Nephron (organoid): ENCODE results near the gene FOXN4.

ENCODE experiments used
- H3K27ac Mint-ChIP-seq, 3 experiments: 2 replicates each; pipeline ENCODE4 v1.8.0; 2020; ENCODE audit warnings: mixed read lengths in 3 of 3, mild to moderate bottlenecking in 2 of 3, moderate library complexity in 1 of 3
- H3K27me3 Mint-ChIP-seq: 2 replicates; pipeline ENCODE4 v1.8.0; 2021; ENCODE audit warnings: low read depth, mild to moderate bottlenecking, moderate library complexity, mixed read lengths
- H3K36me3 Mint-ChIP-seq: 2 replicates; pipeline ENCODE4 v1.8.0; 2020; ENCODE audit warnings: low read depth, mixed read lengths
- H3K4me1 Mint-ChIP-seq: 2 replicates; pipeline ENCODE4 v1.8.0; 2020; ENCODE audit warnings: mixed read lengths
- H3K4me3 Mint-ChIP-seq, 3 experiments: 2 replicates each; pipeline ENCODE4 v1.8.0; 2020; ENCODE audit warnings: mild to moderate bottlenecking in 3 of 3, mixed read lengths in 3 of 3, moderate library complexity in 2 of 3
- H3K9me3 Mint-ChIP-seq: 2 replicates; pipeline ENCODE4 v1.8.0; 2020; ENCODE audit warnings: mixed read lengths
- TF ChIP-seq, protein P1 (sequence below), 3 experiments: fragments of 200-600 bp; sonication (generic); IDR thresholded peaks; one replicate each; pipeline ENCODE4 v1.5.0; 2021; ENCODE audit warnings: antibody characterized with exemption in 3 of 3; ENCODE audit not compliant: unreplicated experiment in 3 of 3

FOXN4 gene, protein sequence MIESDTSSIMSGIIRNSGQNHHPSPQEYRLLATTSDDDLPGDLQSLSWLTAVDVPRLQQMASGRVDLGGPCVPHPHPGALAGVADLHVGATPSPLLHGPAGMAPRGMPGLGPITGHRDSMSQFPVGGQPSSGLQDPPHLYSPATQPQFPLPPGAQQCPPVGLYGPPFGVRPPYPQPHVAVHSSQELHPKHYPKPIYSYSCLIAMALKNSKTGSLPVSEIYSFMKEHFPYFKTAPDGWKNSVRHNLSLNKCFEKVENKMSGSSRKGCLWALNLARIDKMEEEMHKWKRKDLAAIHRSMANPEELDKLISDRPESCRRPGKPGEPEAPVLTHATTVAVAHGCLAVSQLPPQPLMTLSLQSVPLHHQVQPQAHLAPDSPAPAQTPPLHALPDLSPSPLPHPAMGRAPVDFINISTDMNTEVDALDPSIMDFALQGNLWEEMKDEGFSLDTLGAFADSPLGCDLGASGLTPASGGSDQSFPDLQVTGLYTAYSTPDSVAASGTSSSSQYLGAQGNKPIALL

DNA sequence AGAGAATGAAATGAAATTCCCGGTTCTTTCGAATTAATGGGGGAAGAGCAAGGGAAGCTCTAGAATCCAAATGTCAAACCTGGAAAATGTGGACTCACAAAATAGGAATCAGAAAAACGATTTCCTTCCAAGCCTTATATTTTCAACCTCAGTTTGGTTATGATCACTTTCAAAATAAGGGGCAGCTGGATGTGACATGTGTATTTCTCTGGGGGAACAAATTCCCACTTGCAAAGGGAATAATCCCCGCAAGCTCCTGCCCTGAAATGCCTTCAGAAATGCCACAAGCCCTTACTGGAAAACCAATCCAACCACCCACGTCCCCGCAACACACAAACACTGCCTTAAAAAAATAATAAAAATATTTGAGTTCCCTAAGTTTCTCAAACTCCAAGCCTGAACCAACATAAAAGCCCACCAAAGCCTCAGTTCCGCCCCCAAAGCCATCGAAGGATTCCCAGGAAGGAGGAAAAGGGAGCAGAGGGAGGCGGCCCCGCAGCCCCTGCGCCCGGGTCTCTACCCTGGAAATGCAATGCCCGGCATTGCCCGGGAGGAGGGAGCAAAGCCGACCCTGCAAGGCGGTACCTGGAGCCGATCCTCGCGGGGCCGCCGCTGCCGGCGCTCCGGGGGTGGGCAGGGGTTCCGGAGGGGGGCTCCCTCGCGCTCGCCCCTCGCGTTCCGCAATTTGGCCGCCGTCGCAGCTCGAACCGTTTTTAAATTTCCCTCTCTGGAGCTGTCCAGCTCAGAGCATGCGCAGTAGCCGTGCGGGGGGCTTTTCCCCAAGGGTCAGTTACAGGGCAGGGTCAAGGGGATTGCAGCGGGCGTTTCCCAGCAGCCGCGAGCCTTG lies at the start of gene FOXN4:
Gene FOXN4 (minus strand): TSS at position 751 of the 847 bp plus-strand sequence. CDS start 963 bp downstream, outside the sequence.
- Mint-ChIP-seq H3K27me3 (peaks cover 91% of the 10 kb centered on the region), H3K36me3 (no peaks in the 10 kb centered on the region), H3K4me3 (peak within 1 kb of the TSS; percentile 93 to 94 (median 94)), H3K4me1 (peaks cover 8% of the 10 kb centered on the region), H3K9me3 (no peaks in the 10 kb centered on the region), H3K27ac (no peak within 1 kb of the TSS)
- TF ChIP-seq, protein P1, sequence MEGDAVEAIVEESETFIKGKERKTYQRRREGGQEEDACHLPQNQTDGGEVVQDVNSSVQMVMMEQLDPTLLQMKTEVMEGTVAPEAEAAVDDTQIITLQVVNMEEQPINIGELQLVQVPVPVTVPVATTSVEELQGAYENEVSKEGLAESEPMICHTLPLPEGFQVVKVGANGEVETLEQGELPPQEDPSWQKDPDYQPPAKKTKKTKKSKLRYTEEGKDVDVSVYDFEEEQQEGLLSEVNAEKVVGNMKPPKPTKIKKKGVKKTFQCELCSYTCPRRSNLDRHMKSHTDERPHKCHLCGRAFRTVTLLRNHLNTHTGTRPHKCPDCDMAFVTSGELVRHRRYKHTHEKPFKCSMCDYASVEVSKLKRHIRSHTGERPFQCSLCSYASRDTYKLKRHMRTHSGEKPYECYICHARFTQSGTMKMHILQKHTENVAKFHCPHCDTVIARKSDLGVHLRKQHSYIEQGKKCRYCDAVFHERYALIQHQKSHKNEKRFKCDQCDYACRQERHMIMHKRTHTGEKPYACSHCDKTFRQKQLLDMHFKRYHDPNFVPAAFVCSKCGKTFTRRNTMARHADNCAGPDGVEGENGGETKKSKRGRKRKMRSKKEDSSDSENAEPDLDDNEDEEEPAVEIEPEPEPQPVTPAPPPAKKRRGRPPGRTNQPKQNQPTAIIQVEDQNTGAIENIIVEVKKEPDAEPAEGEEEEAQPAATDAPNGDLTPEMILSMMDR (IDR thresholded peaks at IDR 0.05; ENCODE audit: unreplicated experiment in 3 of 3) = no peak

DNA sequence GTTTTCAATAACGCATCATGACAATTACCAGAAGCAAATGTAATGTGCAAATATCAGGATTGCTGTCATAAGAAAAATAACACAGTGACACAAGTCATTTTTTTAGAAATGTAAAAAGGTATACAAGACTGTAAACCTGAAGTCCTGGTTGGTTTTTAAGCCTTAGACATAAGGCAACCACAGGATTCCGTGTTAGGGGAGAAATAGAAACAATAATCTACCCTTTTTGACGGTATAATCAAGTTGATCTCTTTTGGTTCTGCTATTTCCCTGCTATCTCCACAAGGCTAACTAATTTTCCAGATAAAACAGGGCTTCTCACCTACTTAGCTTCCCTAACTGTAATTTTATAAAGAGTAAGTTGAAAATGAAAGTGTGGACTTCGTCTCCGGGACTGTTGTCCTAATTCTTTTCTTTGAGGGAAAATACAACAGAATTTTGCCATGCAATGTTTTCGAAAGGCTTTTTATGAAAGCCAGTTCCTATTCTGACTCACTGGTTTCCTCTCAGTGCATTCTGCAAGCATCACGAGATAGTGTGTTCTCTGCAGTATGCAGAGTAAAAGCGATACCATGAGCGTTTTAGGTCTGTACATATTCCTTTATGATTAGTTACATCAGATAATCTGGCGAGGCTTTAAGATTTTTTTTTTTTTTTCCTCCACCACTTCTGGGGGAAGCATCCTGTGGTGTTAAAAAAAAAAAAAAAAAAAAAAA lies 49.2 kb upstream of the FOXN4 start:
- H3K4me1 Mint-ChIP-seq = peaks cover 6% of the 10 kb centered on the region
- peak overlapping the region in 1 of 3 experiments; percentile 61 for H3K27ac Mint-ChIP-seq
- TF ChIP-seq, protein P1 (IDR thresholded peaks at IDR 0.05; ENCODE audit: unreplicated experiment in 3 of 3) = no peak
- H3K27me3 Mint-ChIP-seq = peaks cover 10% of the 10 kb centered on the region
- no peak overlapping the region for H3K4me3 Mint-ChIP-seq
- H3K9me3 Mint-ChIP-seq = no peaks in the 10 kb centered on the region
- H3K36me3 Mint-ChIP-seq = no peaks in the 10 kb centered on the region

DNA sequence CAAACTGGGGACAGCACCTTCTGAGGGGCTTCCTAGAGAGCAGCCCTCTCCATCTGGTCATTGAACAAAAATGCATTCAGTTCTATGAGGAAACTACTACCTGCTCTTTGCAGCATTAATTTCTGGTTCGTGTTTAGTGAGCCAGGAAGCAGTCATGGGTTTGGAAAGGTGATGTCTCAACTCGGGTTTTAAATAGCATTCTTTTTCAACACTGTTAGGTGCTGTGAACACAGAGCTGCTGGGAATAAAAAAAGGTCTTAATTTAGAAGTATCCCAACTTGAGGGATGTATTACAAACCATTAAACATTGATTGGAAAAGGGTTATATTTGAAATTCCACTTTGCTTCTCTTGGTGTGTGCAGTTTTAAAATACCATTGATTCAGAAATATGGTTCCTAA lies 47.9 kb upstream of the FOXN4 start:
- H3K4me1 Mint-ChIP-seq = peaks cover 6% of the 10 kb centered on the region
- TF ChIP-seq, protein P1 (IDR thresholded peaks at IDR 0.05; ENCODE audit: unreplicated experiment in 3 of 3) = no peak
- no peak overlapping the region for H3K4me3 Mint-ChIP-seq
- H3K9me3 Mint-ChIP-seq = no peaks in the 10 kb centered on the region
- H3K27ac Mint-ChIP-seq = peak overlapping the region in 1 of 3 experiments; percentile 65
- no peaks in the 10 kb centered on the region for H3K36me3 Mint-ChIP-seq
- H3K27me3 Mint-ChIP-seq = peaks cover 6% of the 10 kb centered on the region

DNA sequence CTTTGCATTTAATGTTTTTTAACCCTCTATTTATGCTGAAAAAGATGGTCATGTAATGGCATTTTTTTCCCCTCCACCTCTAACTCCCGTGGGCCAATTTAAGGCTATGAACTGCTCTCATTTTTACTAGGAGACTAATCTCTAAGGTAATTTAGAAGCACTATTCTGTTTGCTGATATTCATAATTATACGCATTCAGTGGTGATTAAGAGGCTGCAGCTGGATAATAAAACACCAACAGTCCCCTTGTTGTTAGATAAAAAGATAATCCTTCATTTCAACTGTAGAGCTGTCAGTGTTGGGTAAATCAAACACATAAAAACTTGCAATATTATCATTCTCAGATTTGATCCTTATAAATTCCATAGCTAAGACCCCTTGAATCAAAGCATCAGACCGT lies 47.5 kb upstream of the FOXN4 start:
- TF ChIP-seq, protein P1 (IDR thresholded peaks at IDR 0.05; ENCODE audit: unreplicated experiment in 3 of 3) = no peak
- Mint-ChIP-seq H3K4me3 (no peak overlapping the region), H3K27me3 (peaks cover 6% of the 10 kb centered on the region), H3K36me3 (no peaks in the 10 kb centered on the region), H3K9me3 (no peaks in the 10 kb centered on the region), H3K27ac (peak overlapping the region in 1 of 3 experiments; percentile 65), H3K4me1 (peaks cover 6% of the 10 kb centered on the region)

DNA sequence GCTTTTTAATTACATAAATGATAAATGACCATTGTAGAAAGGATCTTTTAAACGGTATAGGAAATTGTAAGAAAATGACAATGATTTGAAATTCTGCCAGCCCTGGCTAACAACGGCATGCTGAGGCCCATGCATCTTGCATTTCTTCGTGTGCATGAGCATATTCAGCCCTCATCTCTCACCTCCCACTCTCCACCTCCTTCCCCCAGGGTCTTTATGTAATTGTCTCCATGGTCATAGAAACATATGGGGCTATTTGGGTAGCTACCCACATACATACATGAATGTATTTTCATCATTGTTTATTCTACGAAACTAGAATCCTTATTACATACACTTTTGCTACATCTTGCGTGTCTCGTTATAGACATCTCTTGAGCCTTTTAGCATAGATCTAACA lies 43.1 kb upstream of the FOXN4 start:
- no peaks in the 10 kb centered on the region for H3K9me3 Mint-ChIP-seq
- H3K27ac Mint-ChIP-seq = no peak overlapping the region
- TF ChIP-seq, protein P1 (IDR thresholded peaks at IDR 0.05; ENCODE audit: unreplicated experiment in 3 of 3) = no peak
- no peaks in the 10 kb centered on the region for H3K27me3 Mint-ChIP-seq
- peaks cover 5% of the 10 kb centered on the region for H3K4me1 Mint-ChIP-seq
- no peak overlapping the region for H3K4me3 Mint-ChIP-seq
- no peaks in the 10 kb centered on the region for H3K36me3 Mint-ChIP-seq
